ENCODE measurements around the gene EPM2A. TPM values are rescaled to one million over a fixed set of nuclear protein-coding genes. Genes with fewer than 3 reads are reported as not detected.

The EPM2A gene
- total RNA-seq, 1 experiment from 2014 or later, result 6.4 TPM

GRCh38 chr6:145632971-145633370 is 102.3 kb downstream of the EPM2A start:
- no peaks in the 10 kb centered on the region for H3K9me3 ChIP-seq (ENCODE audit: control insufficient read depth in 1 of 2, insufficient read depth in 1 of 2, low read depth in 1 of 2, low read length in 2 of 2)
- H3K36me3 ChIP-seq (ENCODE audit: control insufficient read depth in 1 of 2, insufficient read depth in 2 of 2, low read length in 2 of 2), result no peaks in the 10 kb centered on the region
- ChIA-PET RAD21 (ENCODE audit: low non-redundant PET in 1 of 2, low total read pairs in 2 of 2, uncharacterized antibody in 2 of 2, unreplicated experiment in 2 of 2) (no interaction called here), POLR2A (no interaction called here), CTCF (interaction anchor here (1.1 to 2.8 kb wide), 5 partner anchors 11 to 1048 kb away, joined by 3 to 19 read pairs (median 4); no protein-coding TSS in a partner anchor)
- ATAC-seq (no peak), DNase-seq (ENCODE audit: low read depth, low spot score) (no peak)
- H3K4me1 ChIP-seq (ENCODE audit: control insufficient read depth in 1 of 2, insufficient read depth in 2 of 2, low read length in 2 of 2), result no peaks in the 10 kb centered on the region
- H3K9me2 ChIP-seq (ENCODE audit: insufficient read depth), result no peaks in the 10 kb centered on the region
- no peak overlapping the region for H3K4me2 ChIP-seq (ENCODE audit: low read length)
- intact Hi-C loops (cut with micrococcal nuclease), result loop anchor here (5.0 to 10.0 kb wide), 2 partner anchors 608 to 1526 kb away; no protein-coding TSS in a partner anchor
- H3K27ac ChIP-seq (ENCODE audit: low read depth, low read length), result no peak overlapping the region
- H3K79me2 ChIP-seq (ENCODE audit: insufficient read depth, low read length), result no peaks in the 10 kb centered on the region
- TF ChIP-seq TCF7L2 (IDR thresholded peaks at IDR 0.05; ENCODE audit: borderline replicate concordance, extremely low read depth, insufficient read depth, insufficient read length) (no peak), SP1 (IDR thresholded peaks at IDR 0.05; ENCODE audit: low read depth) (no peak), CBX3 (IDR thresholded peaks at IDR 0.05; ENCODE audit: low read depth) (no peak), EZH2 (IDR thresholded peaks at IDR 0.05) (no peak)
- TF ChIP-seq, protein P1, sequence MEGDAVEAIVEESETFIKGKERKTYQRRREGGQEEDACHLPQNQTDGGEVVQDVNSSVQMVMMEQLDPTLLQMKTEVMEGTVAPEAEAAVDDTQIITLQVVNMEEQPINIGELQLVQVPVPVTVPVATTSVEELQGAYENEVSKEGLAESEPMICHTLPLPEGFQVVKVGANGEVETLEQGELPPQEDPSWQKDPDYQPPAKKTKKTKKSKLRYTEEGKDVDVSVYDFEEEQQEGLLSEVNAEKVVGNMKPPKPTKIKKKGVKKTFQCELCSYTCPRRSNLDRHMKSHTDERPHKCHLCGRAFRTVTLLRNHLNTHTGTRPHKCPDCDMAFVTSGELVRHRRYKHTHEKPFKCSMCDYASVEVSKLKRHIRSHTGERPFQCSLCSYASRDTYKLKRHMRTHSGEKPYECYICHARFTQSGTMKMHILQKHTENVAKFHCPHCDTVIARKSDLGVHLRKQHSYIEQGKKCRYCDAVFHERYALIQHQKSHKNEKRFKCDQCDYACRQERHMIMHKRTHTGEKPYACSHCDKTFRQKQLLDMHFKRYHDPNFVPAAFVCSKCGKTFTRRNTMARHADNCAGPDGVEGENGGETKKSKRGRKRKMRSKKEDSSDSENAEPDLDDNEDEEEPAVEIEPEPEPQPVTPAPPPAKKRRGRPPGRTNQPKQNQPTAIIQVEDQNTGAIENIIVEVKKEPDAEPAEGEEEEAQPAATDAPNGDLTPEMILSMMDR (IDR thresholded peaks at IDR 0.05 in 2 of 3, conservative IDR thresholded peaks at IDR 0.05 in 1 of 3; ENCODE audit: borderline replicate concordance in 1 of 3, insufficient read depth in 1 of 3, low read depth in 2 of 3, low read length in 2 of 3), result no peak
- TF ChIP-seq, protein P2, sequence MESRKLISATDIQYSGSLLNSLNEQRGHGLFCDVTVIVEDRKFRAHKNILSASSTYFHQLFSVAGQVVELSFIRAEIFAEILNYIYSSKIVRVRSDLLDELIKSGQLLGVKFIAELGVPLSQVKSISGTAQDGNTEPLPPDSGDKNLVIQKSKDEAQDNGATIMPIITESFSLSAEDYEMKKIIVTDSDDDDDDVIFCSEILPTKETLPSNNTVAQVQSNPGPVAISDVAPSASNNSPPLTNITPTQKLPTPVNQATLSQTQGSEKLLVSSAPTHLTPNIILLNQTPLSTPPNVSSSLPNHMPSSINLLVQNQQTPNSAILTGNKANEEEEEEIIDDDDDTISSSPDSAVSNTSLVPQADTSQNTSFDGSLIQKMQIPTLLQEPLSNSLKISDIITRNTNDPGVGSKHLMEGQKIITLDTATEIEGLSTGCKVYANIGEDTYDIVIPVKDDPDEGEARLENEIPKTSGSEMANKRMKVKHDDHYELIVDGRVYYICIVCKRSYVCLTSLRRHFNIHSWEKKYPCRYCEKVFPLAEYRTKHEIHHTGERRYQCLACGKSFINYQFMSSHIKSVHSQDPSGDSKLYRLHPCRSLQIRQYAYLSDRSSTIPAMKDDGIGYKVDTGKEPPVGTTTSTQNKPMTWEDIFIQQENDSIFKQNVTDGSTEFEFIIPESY (IDR thresholded peaks at IDR 0.05; ENCODE audit: extremely low read depth, insufficient replicate concordance, low read length), result no peak
- H2AFZ ChIP-seq (ENCODE audit: low read depth, low read length, poor library complexity, severe bottlenecking), result no peak overlapping the region
- H3K4me3 ChIP-seq (replicated peaks in 1 of 2; ENCODE audit: low read depth in 1 of 2, low read length in 2 of 2), result no peak overlapping the region
- no peaks in the 10 kb centered on the region for H4K20me1 ChIP-seq (ENCODE audit: insufficient read depth)
- BruUV-seq (replicated peaks), result no TSS peak
- H3K9ac ChIP-seq (ENCODE audit: low read length), result no peak overlapping the region
- H3K27me3 ChIP-seq (ENCODE audit: insufficient read depth, low read length), result no peaks in the 10 kb centered on the region
